NB4 (cell line): ENCODE results near the gene RBM4B.

ENCODE experiments used
- MYC ChIP-seq: IDR thresholded peaks from 2 replicates; pipeline ENCODE4 v1.6.1; 2011; ENCODE audit warnings: low read depth, low read length
- POLR2A ChIP-seq: IDR thresholded peaks from 2 replicates; pipeline ENCODE4 v1.6.1; 2011; ENCODE audit warnings: mild to moderate bottlenecking; ENCODE audit not compliant: insufficient read length; ENCODE audit errors: extremely low read depth
- TF ChIP-seq, protein P1 (sequence below): IDR thresholded peaks from one replicate; pipeline ENCODE4 v1.5.1; 2012; ENCODE audit warnings: low read depth, low read length
- TF ChIP-seq, protein P2 (sequence below): IDR thresholded peaks from 2 replicates; pipeline ENCODE4 v1.6.1; 2011; ENCODE audit warnings: low read depth, low read length

DNA sequence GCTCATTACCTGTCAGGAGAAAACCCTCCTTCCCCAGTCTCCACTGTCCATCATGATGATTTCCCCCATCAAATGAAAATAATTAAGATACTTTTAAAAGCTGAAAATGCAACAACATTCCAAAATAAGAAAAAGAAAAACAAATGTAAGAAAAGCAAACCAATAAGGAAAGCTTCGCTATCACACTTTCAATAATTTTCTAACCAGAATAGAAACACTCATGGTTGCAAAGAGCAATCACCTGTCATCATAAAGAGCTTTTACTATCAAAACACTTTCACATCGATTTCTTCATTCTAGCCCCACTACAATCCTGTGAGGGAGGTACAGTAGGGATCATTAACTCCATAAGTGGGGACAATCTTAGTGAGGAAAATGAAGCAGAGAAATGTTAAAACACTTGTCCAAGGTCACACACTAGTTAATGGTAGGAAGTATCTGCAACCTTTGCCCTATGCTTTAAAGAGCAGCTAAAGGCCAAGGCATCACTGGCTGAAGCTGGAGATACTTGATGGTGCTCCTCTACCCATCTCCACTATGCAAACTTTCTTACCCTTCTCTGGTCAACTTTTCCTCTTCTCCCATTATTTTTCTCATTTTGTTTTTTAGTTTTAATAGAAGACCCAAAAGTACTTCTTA lies 2.6 kb downstream of the RBM4B start:
- TF ChIP-seq MYC: no peak
- no peak for TF ChIP-seq POLR2A
- TF ChIP-seq, protein P1, sequence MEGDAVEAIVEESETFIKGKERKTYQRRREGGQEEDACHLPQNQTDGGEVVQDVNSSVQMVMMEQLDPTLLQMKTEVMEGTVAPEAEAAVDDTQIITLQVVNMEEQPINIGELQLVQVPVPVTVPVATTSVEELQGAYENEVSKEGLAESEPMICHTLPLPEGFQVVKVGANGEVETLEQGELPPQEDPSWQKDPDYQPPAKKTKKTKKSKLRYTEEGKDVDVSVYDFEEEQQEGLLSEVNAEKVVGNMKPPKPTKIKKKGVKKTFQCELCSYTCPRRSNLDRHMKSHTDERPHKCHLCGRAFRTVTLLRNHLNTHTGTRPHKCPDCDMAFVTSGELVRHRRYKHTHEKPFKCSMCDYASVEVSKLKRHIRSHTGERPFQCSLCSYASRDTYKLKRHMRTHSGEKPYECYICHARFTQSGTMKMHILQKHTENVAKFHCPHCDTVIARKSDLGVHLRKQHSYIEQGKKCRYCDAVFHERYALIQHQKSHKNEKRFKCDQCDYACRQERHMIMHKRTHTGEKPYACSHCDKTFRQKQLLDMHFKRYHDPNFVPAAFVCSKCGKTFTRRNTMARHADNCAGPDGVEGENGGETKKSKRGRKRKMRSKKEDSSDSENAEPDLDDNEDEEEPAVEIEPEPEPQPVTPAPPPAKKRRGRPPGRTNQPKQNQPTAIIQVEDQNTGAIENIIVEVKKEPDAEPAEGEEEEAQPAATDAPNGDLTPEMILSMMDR: no peak
- TF ChIP-seq, protein P2, sequence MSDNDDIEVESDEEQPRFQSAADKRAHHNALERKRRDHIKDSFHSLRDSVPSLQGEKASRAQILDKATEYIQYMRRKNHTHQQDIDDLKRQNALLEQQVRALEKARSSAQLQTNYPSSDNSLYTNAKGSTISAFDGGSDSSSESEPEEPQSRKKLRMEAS: no peak
